ENCODE data around the gene RAP2B. TPM values are rescaled to one million over a fixed set of nuclear protein-coding genes. Genes with fewer than 3 reads are reported as not detected.

The RAP2B gene
- total and polyA plus RNA-seq, 4 donors: 1.3 to 7.8 (median 3.2) TPM

- no peak for DNase-seq (ENCODE audit: low spot score)
- Histone ChIP-seq H3K27ac (ENCODE audit: low read depth in 1 of 2, low read length in 2 of 2) (no peak overlapping the region), H3K36me3 (ENCODE audit: control insufficient read depth in 4 of 4, insufficient read depth in 3 of 4, low read depth in 1 of 4, low read length in 3 of 4) (no peaks in the 10 kb centered on the region), H3K27me3 (ENCODE audit: control insufficient read depth in 4 of 4, insufficient read depth in 4 of 4, low read length in 3 of 4) (no peaks in the 10 kb centered on the region), H3K9ac (ENCODE audit: low read depth in 1 of 2, low read length in 2 of 2) (no peak overlapping the region), H3K4me1 (ENCODE audit: control insufficient read depth in 4 of 4, insufficient read depth in 4 of 4, low read length in 3 of 4) (peaks cover 2 to 36% (median 13%) of the 10 kb centered on the region in 4 donors), H3K9me3 (ENCODE audit: control insufficient read depth in 4 of 4, low read length in 3 of 4) (no peaks in the 10 kb centered on the region), H3K4me3 (ENCODE audit: low read depth in 1 of 3, low read length in 3 of 3) (no peak overlapping the region)
- peak; percentile 21 for TF ChIP-seq HNF4G (IDR thresholded peaks at IDR 0.05)
- no peak for TF ChIP-seq ATF3 (IDR thresholded peaks at IDR 0.05)
- TF ChIP-seq FOXA2 (IDR thresholded peaks at IDR 0.05): no peak
- no peak for TF ChIP-seq MAX (IDR thresholded peaks at IDR 0.05)
- no peak for TF ChIP-seq EGR1 (IDR thresholded peaks at IDR 0.05; ENCODE audit: low read depth in 2 of 2)
- no peak for TF ChIP-seq NR2F2 (IDR thresholded peaks at IDR 0.05)
- no peak for TF ChIP-seq JUND (IDR thresholded peaks at IDR 0.05)
- TF ChIP-seq RXRA (IDR thresholded peaks at IDR 0.05): peak in 1 of 2 donors; percentile 10
- no peak for TF ChIP-seq YY1 (IDR thresholded peaks at IDR 0.05)
- TF ChIP-seq, protein P1, sequence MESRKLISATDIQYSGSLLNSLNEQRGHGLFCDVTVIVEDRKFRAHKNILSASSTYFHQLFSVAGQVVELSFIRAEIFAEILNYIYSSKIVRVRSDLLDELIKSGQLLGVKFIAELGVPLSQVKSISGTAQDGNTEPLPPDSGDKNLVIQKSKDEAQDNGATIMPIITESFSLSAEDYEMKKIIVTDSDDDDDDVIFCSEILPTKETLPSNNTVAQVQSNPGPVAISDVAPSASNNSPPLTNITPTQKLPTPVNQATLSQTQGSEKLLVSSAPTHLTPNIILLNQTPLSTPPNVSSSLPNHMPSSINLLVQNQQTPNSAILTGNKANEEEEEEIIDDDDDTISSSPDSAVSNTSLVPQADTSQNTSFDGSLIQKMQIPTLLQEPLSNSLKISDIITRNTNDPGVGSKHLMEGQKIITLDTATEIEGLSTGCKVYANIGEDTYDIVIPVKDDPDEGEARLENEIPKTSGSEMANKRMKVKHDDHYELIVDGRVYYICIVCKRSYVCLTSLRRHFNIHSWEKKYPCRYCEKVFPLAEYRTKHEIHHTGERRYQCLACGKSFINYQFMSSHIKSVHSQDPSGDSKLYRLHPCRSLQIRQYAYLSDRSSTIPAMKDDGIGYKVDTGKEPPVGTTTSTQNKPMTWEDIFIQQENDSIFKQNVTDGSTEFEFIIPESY (IDR thresholded peaks at IDR 0.05): no peak
- TF ChIP-seq HNF4A (conservative IDR thresholded peaks at IDR 0.05): peak; percentile 77 to 80
- no peak for TF ChIP-seq GABPA (IDR thresholded peaks at IDR 0.05 in 1 of 2, conservative IDR thresholded peaks at IDR 0.05 in 1 of 2)
- TF ChIP-seq FOXA1 (IDR thresholded peaks at IDR 0.05): no peak
- TF ChIP-seq RAD21 (IDR thresholded peaks at IDR 0.05): no peak
- no peak for TF ChIP-seq TAF1 (conservative IDR thresholded peaks at IDR 0.05)
- TF ChIP-seq, protein P2, sequence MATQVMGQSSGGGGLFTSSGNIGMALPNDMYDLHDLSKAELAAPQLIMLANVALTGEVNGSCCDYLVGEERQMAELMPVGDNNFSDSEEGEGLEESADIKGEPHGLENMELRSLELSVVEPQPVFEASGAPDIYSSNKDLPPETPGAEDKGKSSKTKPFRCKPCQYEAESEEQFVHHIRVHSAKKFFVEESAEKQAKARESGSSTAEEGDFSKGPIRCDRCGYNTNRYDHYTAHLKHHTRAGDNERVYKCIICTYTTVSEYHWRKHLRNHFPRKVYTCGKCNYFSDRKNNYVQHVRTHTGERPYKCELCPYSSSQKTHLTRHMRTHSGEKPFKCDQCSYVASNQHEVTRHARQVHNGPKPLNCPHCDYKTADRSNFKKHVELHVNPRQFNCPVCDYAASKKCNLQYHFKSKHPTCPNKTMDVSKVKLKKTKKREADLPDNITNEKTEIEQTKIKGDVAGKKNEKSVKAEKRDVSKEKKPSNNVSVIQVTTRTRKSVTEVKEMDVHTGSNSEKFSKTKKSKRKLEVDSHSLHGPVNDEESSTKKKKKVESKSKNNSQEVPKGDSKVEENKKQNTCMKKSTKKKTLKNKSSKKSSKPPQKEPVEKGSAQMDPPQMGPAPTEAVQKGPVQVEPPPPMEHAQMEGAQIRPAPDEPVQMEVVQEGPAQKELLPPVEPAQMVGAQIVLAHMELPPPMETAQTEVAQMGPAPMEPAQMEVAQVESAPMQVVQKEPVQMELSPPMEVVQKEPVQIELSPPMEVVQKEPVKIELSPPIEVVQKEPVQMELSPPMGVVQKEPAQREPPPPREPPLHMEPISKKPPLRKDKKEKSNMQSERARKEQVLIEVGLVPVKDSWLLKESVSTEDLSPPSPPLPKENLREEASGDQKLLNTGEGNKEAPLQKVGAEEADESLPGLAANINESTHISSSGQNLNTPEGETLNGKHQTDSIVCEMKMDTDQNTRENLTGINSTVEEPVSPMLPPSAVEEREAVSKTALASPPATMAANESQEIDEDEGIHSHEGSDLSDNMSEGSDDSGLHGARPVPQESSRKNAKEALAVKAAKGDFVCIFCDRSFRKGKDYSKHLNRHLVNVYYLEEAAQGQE (IDR thresholded peaks at IDR 0.05): no peak
- TF ChIP-seq, protein P3, sequence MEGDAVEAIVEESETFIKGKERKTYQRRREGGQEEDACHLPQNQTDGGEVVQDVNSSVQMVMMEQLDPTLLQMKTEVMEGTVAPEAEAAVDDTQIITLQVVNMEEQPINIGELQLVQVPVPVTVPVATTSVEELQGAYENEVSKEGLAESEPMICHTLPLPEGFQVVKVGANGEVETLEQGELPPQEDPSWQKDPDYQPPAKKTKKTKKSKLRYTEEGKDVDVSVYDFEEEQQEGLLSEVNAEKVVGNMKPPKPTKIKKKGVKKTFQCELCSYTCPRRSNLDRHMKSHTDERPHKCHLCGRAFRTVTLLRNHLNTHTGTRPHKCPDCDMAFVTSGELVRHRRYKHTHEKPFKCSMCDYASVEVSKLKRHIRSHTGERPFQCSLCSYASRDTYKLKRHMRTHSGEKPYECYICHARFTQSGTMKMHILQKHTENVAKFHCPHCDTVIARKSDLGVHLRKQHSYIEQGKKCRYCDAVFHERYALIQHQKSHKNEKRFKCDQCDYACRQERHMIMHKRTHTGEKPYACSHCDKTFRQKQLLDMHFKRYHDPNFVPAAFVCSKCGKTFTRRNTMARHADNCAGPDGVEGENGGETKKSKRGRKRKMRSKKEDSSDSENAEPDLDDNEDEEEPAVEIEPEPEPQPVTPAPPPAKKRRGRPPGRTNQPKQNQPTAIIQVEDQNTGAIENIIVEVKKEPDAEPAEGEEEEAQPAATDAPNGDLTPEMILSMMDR (IDR thresholded peaks at IDR 0.05; ENCODE audit: low read depth, low read length, missing input control): no peak
- peak; percentile 37 for TF ChIP-seq SP1 (IDR thresholded peaks at IDR 0.05)
- 51% methylated on average over 4 of the region's 4 CpGs for WGBS
These were observed 3.8 kb upstream of the RAP2B start for GRCh38 chr3:153158189-153158588.

Measured in liver (tissue), 9 donors.